Endodermal cell (in vitro differentiated cells): ENCODE results near the gene RADIL. TPM values are rescaled to one million over a fixed set of nuclear protein-coding genes. Genes with fewer than 3 reads are reported as not detected.

ENCODE experiments used
- DNase-seq: peaks from one replicate; pipeline ENCODE4 v3.0.0-alpha.2; 2017
- H3K27ac ChIP-seq: 2 replicates; pipeline ENCODE4 v1.5.1; 2013; ENCODE audit warnings: mild to moderate bottlenecking, low read depth, low read length, moderate library complexity
- H3K27me3 ChIP-seq: 2 replicates; pipeline ENCODE4 v1.6.1; 2013; ENCODE audit warnings: mild to moderate bottlenecking, low read length, moderate library complexity; ENCODE audit not compliant: insufficient read depth, control insufficient read depth, poor library complexity, severe bottlenecking
- H3K36me3 ChIP-seq: 2 replicates; pipeline ENCODE4 v1.7.0; 2013; ENCODE audit warnings: mild to moderate bottlenecking, low read length, moderate library complexity; ENCODE audit not compliant: control insufficient read depth, insufficient read depth
- H3K4me1 ChIP-seq: one replicate; pipeline ENCODE4 v1.7.0; 2013; ENCODE audit warnings: low read length; ENCODE audit not compliant: control insufficient read depth, insufficient read depth
- H3K4me3 ChIP-seq: 2 replicates; pipeline ENCODE4 v1.5.1; 2013; ENCODE audit warnings: mild to moderate bottlenecking, low read length, moderate library complexity
- H3K9ac ChIP-seq: 2 replicates; pipeline ENCODE4 v1.6.1; 2013; ENCODE audit warnings: mild to moderate bottlenecking, low read length, moderate library complexity; ENCODE audit not compliant: poor library complexity, severe bottlenecking; ENCODE audit errors: extremely low read depth
- H3K9me3 ChIP-seq: 2 replicates; pipeline ENCODE4 v1.6.1; 2013; ENCODE audit warnings: mild to moderate bottlenecking, low read length, moderate library complexity; ENCODE audit not compliant: control insufficient read depth
- H3K27ac Mint-ChIP-seq: 2 replicates; pipeline ENCODE4 v1.8.0; 2020; ENCODE audit warnings: mixed read lengths
- H3K27me3 Mint-ChIP-seq: 2 replicates; pipeline ENCODE4 v1.8.0; 2021; ENCODE audit warnings: mild to moderate bottlenecking, mixed read lengths; ENCODE audit not compliant: insufficient read depth
- H3K36me3 Mint-ChIP-seq: 2 replicates; pipeline ENCODE4 v1.8.0; 2020; ENCODE audit warnings: low read depth, mixed read lengths
- H3K4me1 Mint-ChIP-seq: 2 replicates; pipeline ENCODE4 v1.8.0; 2020; ENCODE audit warnings: mixed read lengths
- H3K4me3 Mint-ChIP-seq: 2 replicates; pipeline ENCODE4 v1.8.0; 2020; ENCODE audit warnings: mild to moderate bottlenecking, moderate library complexity, mixed read lengths
- H3K9me3 Mint-ChIP-seq: 2 replicates; pipeline ENCODE4 v1.8.0; 2020; ENCODE audit warnings: mild to moderate bottlenecking, mixed read lengths
- CTCF ChIP-seq: fragments of 200-600 bp; sonication (generic); conservative IDR thresholded peaks from 2 replicates; pipeline ENCODE4 v1.5.0; 2021; ENCODE audit warnings: antibody characterized with exemption, mild to moderate bottlenecking
- WGBS, 2 experiments: methylation state at CpG; one replicate each; pipeline versions ENCODE4 v1.1.5 to v1.1.7; 2013; ENCODE audit warnings: missing lambda C conversion rate in 2 of 2, mixed read lengths in 1 of 2; ENCODE audit not compliant: insufficient coverage in 1 of 2, insufficient read length in 1 of 2; 5-methylcytosine and 5-hydroxymethylcytosine counted together
- total RNA-seq, 2 donors: library from RNA; stranded (reverse); fragmentation: NEBNext Ultra II Directional in 1 of 2; extraction: Animal tissue kit (Norgen Biotek cat#: 25700) in 1 of 2; gene quantifications; 2 replicates in 1 of 2; 3 replicates in 1 of 2; pipeline ENCODE4 v1.2.1, GENCODE V29; 2021

Gene RADIL
- total RNA-seq, 2 donors from 2014 or later = 34.9 to 47.6 TPM

- Histone ChIP-seq H3K27ac (no peak overlapping the region), H3K4me3 (no peak overlapping the region), H3K9me3 (no peaks in the 10 kb centered on the region), H3K4me1 (no peaks in the 10 kb centered on the region), H3K27me3 (no peaks in the 10 kb centered on the region), H3K9ac (no peak overlapping the region), H3K36me3 (peaks cover 55% of the 10 kb centered on the region)
- TF ChIP-seq CTCF = no peak
- H3K36me3 Mint-ChIP-seq = peaks cover 35% of the 10 kb centered on the region
- no peak for DNase-seq
- 97% methylated on average over 21 of the region's 21 CpGs for WGBS, 2 experiments
- H3K4me1 Mint-ChIP-seq = no peaks in the 10 kb centered on the region
- H3K4me3 Mint-ChIP-seq = no peak overlapping the region
- no peak overlapping the region for H3K27ac Mint-ChIP-seq
- no peaks in the 10 kb centered on the region for H3K9me3 Mint-ChIP-seq
- H3K27me3 Mint-ChIP-seq = no peaks in the 10 kb centered on the region
Measured at GRCh38 chr7:4763794-4764185, 119.7 kb downstream of the RADIL start.

- no peak overlapping the region for H3K4me3 ChIP-seq
- Mint-ChIP-seq H3K27me3 (no peaks in the 10 kb centered on the region), H3K4me3 (no peak overlapping the region), H3K36me3 (peaks cover 35% of the 10 kb centered on the region), H3K27ac (no peak overlapping the region), H3K9me3 (no peaks in the 10 kb centered on the region), H3K4me1 (no peaks in the 10 kb centered on the region)
- WGBS, 2 experiments = 94 to 99% methylated on average over 17 to 32 of the region's 32 CpGs
- H3K4me1 ChIP-seq = no peaks in the 10 kb centered on the region
- DNase-seq = no peak
- H3K27me3 ChIP-seq = no peaks in the 10 kb centered on the region
- H3K27ac ChIP-seq = no peak overlapping the region
- H3K36me3 ChIP-seq = peaks cover 60% of the 10 kb centered on the region
- TF ChIP-seq CTCF = no peak
- no peaks in the 10 kb centered on the region for H3K9me3 ChIP-seq
- H3K9ac ChIP-seq = no peak overlapping the region
Measured at GRCh38 chr7:4763091-4763793, 120.3 kb downstream of the RADIL start.

- 95 to 97% methylated on average over 23 to 54 of the region's 54 CpGs for WGBS, 2 experiments
- no peaks in the 10 kb centered on the region for H3K4me1 ChIP-seq
- DNase-seq = no peak
- no peak overlapping the region for H3K9ac ChIP-seq
- no peak for TF ChIP-seq CTCF
- H3K9me3 ChIP-seq = no peaks in the 10 kb centered on the region
- peaks cover 64% of the 10 kb centered on the region for H3K36me3 ChIP-seq
- H3K27me3 ChIP-seq = no peaks in the 10 kb centered on the region
- H3K4me1 Mint-ChIP-seq = no peaks in the 10 kb centered on the region
- H3K36me3 Mint-ChIP-seq = peaks cover 41% of the 10 kb centered on the region
- no peaks in the 10 kb centered on the region for H3K27me3 Mint-ChIP-seq
- H3K4me3 Mint-ChIP-seq = no peak overlapping the region
- no peak overlapping the region for H3K27ac ChIP-seq
- no peaks in the 10 kb centered on the region for H3K9me3 Mint-ChIP-seq
- H3K4me3 ChIP-seq = no peak overlapping the region
- H3K27ac Mint-ChIP-seq = no peak overlapping the region
Measured at GRCh38 chr7:4762121-4763055, 121.1 kb downstream of the RADIL start.
